Left colon (tissue), 2 donors: ENCODE data around the gene FBXO41. TPM values are rescaled to one million over a fixed set of nuclear protein-coding genes. Genes with fewer than 3 reads are reported as not detected.
"Not testable (repeated sequence)": the region's sequence is repeated elsewhere in the genome, so short reads cannot be mapped to it uniquely, and the experiment has no call there.

Experiments
- ATAC-seq: fragments of 200-7000 bp; cut with Tn5 transposase; one replicate; pipeline ENCODE4 v1.9.1; 2020; ENCODE audit warnings: mild to moderate bottlenecking, moderate library complexity
- DNase-seq, 2 donors: peaks; one replicate each; pipeline ENCODE4 v3.0.0-alpha.2; 2020
- intact Hi-C, 2 donors: fragments of 100-400 bp; cut with DNase I in 1 of 2; cut with micrococcal nuclease in 1 of 2; formaldehyde crosslinking; loops; one replicate each; pipeline versions ENCODE4 v1.11.2 to v1.14.0; 2022; cut with DNase I, micrococcal nuclease
- total RNA-seq, 2 donors: library from RNA; stranded (reverse); fragmentation: NEBNext Ultra II Directional; extraction: Animal tissue kit (Norgen Biotek cat#: 25700); gene quantifications; one replicate each; pipeline ENCODE4 v1.2.1, GENCODE V29; 2021
- donor health status: DM: no; HTN: no; CAD: no.
- donor health status: DM: yes; HTN: yes; CAD: no.

The FBXO41 gene
- total RNA-seq, 2 donors from 2014 or later: 2.1 to 2.5 TPM

DNA sequence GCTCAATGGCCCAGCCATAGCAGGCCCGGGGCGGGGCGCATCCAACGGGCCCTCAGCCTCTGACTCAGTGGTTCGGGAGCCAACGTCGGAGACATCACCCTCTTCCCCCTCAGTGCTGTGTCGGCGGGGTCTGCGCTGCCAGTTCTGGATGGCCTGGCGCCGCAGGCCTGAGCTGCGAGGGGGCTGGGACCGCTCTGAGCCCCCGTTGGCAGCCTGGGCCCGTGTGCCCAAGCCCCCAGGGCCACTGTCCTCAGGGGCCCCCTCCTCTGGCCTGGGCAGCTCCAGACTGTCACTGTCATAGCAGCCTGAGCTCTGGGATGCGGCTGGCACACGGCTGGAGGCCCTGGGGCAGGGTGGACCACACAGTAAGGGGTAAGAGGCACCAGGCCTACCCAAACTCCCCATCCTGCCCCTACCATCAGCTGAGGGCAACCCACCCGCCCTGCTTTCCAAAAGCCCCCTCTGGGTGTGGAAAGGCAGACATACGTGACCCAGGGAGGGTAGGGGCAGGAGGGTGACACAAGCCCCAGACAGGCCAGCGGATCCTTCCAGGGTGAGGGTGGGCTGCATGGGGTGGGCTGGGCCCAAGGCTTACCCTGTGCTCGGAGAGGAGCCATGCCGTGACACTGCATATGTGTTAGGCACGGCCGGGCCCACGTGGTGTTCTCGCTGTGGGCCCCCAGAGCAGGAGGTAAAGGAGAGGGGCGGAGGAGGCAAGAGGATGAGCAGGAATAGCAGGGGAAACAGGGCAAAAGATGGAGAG, 18.8 kb downstream of the FBXO41 start:
- intact Hi-C loops: no loop called here
- ATAC-seq (no peak), DNase-seq (no peak)

DNA sequence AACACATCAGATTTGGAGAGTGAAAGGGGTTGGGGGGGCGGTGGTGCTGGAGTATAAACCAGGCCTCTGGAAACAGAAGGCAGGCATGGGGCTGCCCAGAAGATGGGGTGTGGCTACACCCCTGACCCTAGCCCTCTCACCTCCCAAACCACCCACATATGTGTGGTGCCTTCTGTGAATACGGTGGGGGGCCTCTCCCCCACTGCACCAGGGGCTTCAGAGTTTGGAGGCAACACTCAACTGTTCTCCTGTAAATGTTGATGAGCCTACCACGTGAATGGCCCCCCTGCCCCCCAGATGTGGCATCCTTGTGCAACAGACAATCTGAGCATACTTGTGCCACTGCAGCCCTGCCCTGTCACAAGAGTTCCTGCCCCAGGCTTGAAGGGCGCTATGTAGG, 19.5 kb downstream of the FBXO41 start:
- intact Hi-C loops: no loop called here
- DNase-seq (no peak), ATAC-seq (no peak)

DNA sequence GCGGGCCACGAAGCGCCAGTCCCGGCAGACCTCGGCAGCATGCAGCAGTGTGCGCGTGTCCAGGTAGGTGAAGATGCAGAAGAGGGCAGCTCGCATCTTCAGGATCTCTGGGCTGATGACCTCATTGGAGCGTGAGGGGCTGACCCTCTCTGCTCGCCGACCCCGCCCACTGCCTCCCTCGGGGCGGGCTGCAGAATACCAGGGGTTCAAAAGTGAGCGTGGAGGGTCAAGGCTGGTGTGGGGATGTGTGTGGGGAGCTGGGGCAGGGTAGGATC, 20.0 kb downstream of the FBXO41 start:
- ATAC-seq (no peak), DNase-seq (no peak)
- intact Hi-C loops: no loop called here

- DNase-seq (no peak), ATAC-seq (no peak)
- intact Hi-C loops: no loop called here
These were observed 20.5 kb downstream of the FBXO41 start for GRCh38 chr2:73263540-73264331.

- DNase-seq, intact Hi-C loops, ATAC-seq: not testable (repeated sequence)
These were observed 21.4 kb downstream of the FBXO41 start for GRCh38 chr2:73262691-73263429.

GRCh38 chr2:73262108-73262651, 22.1 kb downstream of the FBXO41 start:
- DNase-seq (no peak), ATAC-seq (no peak)
- intact Hi-C loops: no loop called here

- DNase-seq (peak in 1 of 2 donors; percentile 53), ATAC-seq (peak; percentile 78)
- intact Hi-C loops: no loop called here
These were observed 23.8 kb downstream of the FBXO41 start for GRCh38 chr2:73260338-73260984.

DNA sequence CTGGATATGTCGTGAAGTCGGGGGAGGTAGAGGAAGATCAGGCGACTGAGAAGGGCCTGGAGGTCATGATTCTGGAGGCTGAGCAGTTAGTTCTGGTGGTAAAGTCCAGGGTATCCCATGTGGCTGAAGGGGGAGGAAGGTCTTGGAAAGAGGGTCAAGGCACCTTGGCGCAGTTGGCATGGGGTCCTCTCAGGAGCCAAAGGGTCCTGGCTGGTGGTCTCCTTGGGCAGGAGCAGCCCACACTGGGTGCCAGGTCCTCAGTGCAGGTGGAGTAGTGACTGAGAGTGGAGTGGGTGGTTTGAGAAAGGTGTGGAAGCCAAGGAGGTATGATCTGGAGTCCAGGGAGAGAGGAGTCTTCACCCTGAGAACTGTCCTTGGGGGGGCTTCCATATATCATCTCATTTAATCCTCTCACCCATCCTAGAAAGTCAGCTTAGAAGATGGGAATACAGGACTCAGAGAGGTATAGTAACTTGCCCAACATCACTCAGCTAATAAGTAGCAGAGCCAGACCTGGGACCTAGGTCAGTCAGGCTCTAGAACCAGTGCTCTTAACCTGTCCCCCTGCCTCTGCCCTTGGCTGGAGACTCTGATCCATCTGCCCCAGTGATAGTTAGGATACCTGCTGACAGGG, 24.5 kb downstream of the FBXO41 start:
- no peak for ATAC-seq
- no peak for DNase-seq
- intact Hi-C loops: no loop called here

GRCh38 chr2:73259276-73259675, 25.0 kb downstream of the FBXO41 start:
- ATAC-seq (no peak), DNase-seq (no peak)
- intact Hi-C loops: no loop called here

DNA sequence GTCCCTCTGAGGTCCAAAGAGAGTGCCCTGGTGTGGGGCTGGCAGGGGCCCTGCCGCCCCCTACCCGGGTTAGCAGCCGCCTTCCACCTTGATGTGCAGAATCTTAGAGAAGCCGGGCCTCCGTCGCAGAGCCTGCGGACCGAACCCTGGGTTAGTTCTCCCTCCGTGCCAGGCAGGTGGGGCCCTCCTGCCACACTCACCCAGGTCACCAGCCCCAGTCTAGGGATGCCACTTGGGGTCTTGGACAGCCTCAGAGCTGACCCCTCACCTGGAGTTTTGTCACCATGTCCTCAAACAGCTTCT, 25.4 kb downstream of the FBXO41 start:
- intact Hi-C loops: no loop called here
- no peak for ATAC-seq
- DNase-seq: no peak

DNA sequence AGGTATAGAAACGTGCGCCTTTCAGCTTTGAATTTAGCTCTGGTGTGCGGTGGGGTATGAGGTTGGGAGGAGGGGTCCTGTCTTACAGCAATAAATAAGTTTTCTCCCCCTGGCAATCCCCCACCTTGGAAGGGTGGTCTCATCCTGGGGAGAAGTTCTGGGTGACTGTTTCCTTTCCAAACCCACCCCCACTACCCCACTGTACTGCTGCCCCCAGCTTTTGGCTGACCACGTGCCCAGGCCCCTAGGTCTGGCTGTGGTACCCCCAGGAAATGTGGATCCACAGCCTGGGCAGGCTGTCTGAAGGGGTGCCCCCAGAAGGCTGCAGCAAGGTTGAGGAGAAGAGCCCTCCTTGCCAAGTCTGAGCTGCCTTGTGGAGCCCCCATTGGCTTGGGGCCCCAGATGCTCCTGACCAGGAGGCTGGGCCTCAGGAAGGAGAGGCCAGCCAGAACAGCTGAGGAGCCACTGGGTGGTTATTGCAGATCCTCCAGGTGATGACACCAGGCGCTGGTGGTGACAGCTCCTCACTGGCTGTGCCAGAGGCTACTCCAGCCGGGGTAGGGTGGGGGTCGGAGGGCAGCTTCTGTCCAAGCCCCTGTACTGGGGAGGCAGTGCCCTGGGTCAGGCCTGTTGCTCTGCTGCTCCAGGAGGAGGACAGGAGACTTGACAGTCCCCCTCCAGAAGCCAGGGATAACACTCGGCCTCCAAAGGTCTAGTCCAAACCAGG, 25.9 kb downstream of the FBXO41 start:
- DNase-seq: no peak

GRCh38 chr2:73257425-73258125, 26.7 kb downstream of the FBXO41 start:
- DNase-seq (peak in 1 of 2 donors; percentile 56), ATAC-seq (peak; percentile 26)
- intact Hi-C loops: no loop called here

More for the DNA sequence above, 25.9 kb downstream of the FBXO41 start:
- ATAC-seq: no peak
- intact Hi-C loops: no loop called here

DNA sequence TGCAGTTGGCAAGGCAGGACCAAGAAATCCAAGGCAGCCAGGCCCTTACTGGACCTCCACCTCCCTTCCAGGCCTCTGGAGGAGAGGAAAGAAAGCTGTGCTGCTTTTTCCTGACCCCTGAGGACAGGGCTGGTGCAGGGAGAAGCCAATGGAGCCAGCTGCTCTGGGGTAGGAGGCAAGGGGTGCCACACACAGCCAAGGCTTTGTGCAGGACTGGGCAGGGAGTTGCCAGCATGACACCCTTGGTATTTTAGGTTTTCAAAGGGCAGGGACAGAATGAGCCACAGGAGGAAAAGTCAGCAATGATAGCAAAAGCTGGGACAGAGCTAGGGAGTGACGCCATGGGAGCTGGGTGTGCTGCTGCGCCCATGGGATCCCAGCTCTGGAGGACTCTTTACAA, 27.3 kb downstream of the FBXO41 start:
- ATAC-seq: no peak
- intact Hi-C loops: no loop called here

GRCh38 chr2:73256618-73256922, 27.7 kb downstream of the FBXO41 start:
- DNase-seq: no peak
- ATAC-seq: no peak
- intact Hi-C loops: no loop called here

More for the DNA sequence above, 27.3 kb downstream of the FBXO41 start:
- DNase-seq: no peak

DNA sequence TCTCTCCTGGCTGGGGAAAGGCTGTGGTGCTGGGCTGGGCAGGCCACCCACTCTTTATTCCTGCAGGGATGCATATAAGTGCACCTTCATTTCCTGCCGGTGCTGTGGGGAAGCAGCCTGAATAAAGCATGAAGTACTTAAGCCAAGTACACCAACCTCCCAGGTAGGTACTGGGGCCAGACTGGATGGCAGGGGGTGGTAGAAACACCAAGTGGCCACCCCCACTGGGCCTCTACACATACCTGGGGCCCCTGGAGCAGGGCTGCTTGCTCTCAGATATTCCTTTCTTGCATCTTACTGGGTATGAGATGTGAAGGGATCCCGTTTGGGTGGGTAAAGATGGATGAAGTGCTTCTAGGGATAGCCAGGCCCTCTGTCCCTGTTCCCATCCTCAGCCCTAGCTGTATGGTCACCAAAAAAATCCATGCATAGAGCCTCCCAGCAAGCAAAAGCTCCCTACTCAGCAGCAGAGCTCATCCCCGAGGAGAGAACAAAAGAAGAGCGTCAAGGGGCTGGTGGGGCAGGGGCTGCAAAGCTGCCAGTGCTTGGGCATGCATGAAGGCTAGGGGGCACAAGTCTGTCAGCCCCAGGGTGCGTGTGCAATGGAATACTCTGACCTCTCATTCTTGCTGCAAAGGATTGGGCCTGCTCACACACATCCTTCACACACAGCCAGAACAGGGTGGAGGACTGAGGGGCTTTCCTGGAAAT, 28.2 kb downstream of the FBXO41 start:
- ATAC-seq (no peak), DNase-seq (no peak)
- intact Hi-C loops: no loop called here

GRCh38 chr2:73255007-73255644, 29.2 kb downstream of the FBXO41 start:
- ATAC-seq (no peak), DNase-seq (no peak)
- intact Hi-C loops: no loop called here
